Measurements from ENCODE around the gene SLC8A2. TPM values are rescaled to one million over a fixed set of nuclear protein-coding genes. Genes with fewer than 3 reads are reported as not detected.
A peak's percentile ranks its signal among the peaks of the same experiment; 100 is the strongest.
"Not testable (repeated sequence)": the region's sequence is repeated elsewhere in the genome, so short reads cannot be mapped to it uniquely, and the experiment has no call there.

SLC8A2 gene
- total RNA-seq, 1 donor from 2014 or later, result 0.70 TPM

- Mint-ChIP-seq H3K27ac (ENCODE audit: unreplicated experiment) (no peak overlapping the region), H3K4me1 (peaks cover 38% of the 10 kb centered on the region), H3K9me3 (no peaks in the 10 kb centered on the region), H3K4me3 (peak overlapping the region; percentile 57), H3K36me3 (ENCODE audit: low read depth) (peaks cover 8% of the 10 kb centered on the region), H3K27me3 (ENCODE audit: low read depth) (peaks cover 14% of the 10 kb centered on the region)
- no peak for DNase-seq (ENCODE audit: low read depth, low spot score)
- no peak for TF ChIP-seq CTCF (conservative IDR thresholded peaks at IDR 0.05)
Observed at GRCh38 chr19:47416643-47416985, 55.1 kb downstream of the SLC8A2 start.

- H3K27ac Mint-ChIP-seq (ENCODE audit: unreplicated experiment), result no peak overlapping the region
- peak overlapping the region; percentile 47 for H3K4me3 Mint-ChIP-seq
- H3K4me1 Mint-ChIP-seq, result peaks cover 33% of the 10 kb centered on the region
- H3K9me3 Mint-ChIP-seq, result no peaks in the 10 kb centered on the region
- no peak for TF ChIP-seq CTCF (conservative IDR thresholded peaks at IDR 0.05)
- H3K27me3 Mint-ChIP-seq (ENCODE audit: low read depth), result peaks cover 12% of the 10 kb centered on the region
- DNase-seq (ENCODE audit: low read depth, low spot score), result no peak
- peaks cover 8% of the 10 kb centered on the region for H3K36me3 Mint-ChIP-seq (ENCODE audit: low read depth)
Observed at GRCh38 chr19:47415953-47416642, 55.6 kb downstream of the SLC8A2 start.

- H3K27ac Mint-ChIP-seq (ENCODE audit: unreplicated experiment), result no peak overlapping the region
- peaks cover 8% of the 10 kb centered on the region for H3K36me3 Mint-ChIP-seq (ENCODE audit: low read depth)
- peak overlapping the region; percentile 60 for H3K4me3 Mint-ChIP-seq
- H3K4me1 Mint-ChIP-seq, result peaks cover 16% of the 10 kb centered on the region
- no peaks in the 10 kb centered on the region for H3K9me3 Mint-ChIP-seq
- no peak for DNase-seq (ENCODE audit: low read depth, low spot score)
- no peak for TF ChIP-seq CTCF (conservative IDR thresholded peaks at IDR 0.05)
- peaks cover 8% of the 10 kb centered on the region for H3K27me3 Mint-ChIP-seq (ENCODE audit: low read depth)
Observed at GRCh38 chr19:47414469-47414868, 57.2 kb downstream of the SLC8A2 start.

- peak overlapping the region; percentile 60 for H3K4me3 Mint-ChIP-seq
- peaks cover 8% of the 10 kb centered on the region for H3K27me3 Mint-ChIP-seq (ENCODE audit: low read depth)
- no peak for TF ChIP-seq CTCF (conservative IDR thresholded peaks at IDR 0.05)
- H3K27ac Mint-ChIP-seq (ENCODE audit: unreplicated experiment), result no peak overlapping the region
- H3K36me3 Mint-ChIP-seq (ENCODE audit: low read depth), result peaks cover 12% of the 10 kb centered on the region
- H3K4me1 Mint-ChIP-seq, result peaks cover 16% of the 10 kb centered on the region
- H3K9me3 Mint-ChIP-seq, result no peaks in the 10 kb centered on the region
- DNase-seq (ENCODE audit: low read depth, low spot score), result no peak
Observed at GRCh38 chr19:47413941-47414340, 57.8 kb downstream of the SLC8A2 start.

- H3K4me3 Mint-ChIP-seq; H3K4me1 Mint-ChIP-seq; DNase-seq (ENCODE audit: low read depth, low spot score); H3K27me3 Mint-ChIP-seq (ENCODE audit: low read depth); H3K9me3 Mint-ChIP-seq; H3K27ac Mint-ChIP-seq (ENCODE audit: unreplicated experiment): not testable (repeated sequence)
- peaks cover 19% of the 10 kb centered on the region for H3K36me3 Mint-ChIP-seq (ENCODE audit: low read depth)
Observed at GRCh38 chr19:47411696-47412095, 60.0 kb downstream of the SLC8A2 start.

GRCh38 chr19:47411101-47411500 lies 60.6 kb downstream of the SLC8A2 start:
- Mint-ChIP-seq H3K4me3 (peak overlapping the region; percentile 34), H3K36me3 (ENCODE audit: low read depth) (peaks cover 19% of the 10 kb centered on the region), H3K4me1 (peaks cover 4% of the 10 kb centered on the region), H3K27me3 (ENCODE audit: low read depth) (no peaks in the 10 kb centered on the region), H3K27ac (ENCODE audit: unreplicated experiment) (no peak overlapping the region), H3K9me3 (no peaks in the 10 kb centered on the region)
- TF ChIP-seq CTCF (conservative IDR thresholded peaks at IDR 0.05), result no peak
- no peak for DNase-seq (ENCODE audit: low read depth, low spot score)

Measured in neural crest cell (in vitro differentiated cells).